Measurements from ENCODE around the gene MPDZ. TPM values are rescaled to one million over a fixed set of nuclear protein-coding genes. Genes with fewer than 3 reads are reported as not detected.
"Not testable (repeated sequence)": the region's sequence is repeated elsewhere in the genome, so short reads cannot be mapped to it uniquely, and the experiment has no call there.

The MPDZ gene
- total RNA-seq, 1 donor from 2014 or later: 28.8 TPM

- DNase-seq (ENCODE audit: low spot score): no peak
These were observed 14.7 kb downstream of the MPDZ start for GRCh38 chr9:13264788-13265187.

GRCh38 chr9:13263511-13263910 lies 16.0 kb downstream of the MPDZ start:
- no peak for DNase-seq (ENCODE audit: low spot score)

- DNase-seq (ENCODE audit: low spot score): no peak
These were observed 26.6 kb downstream of the MPDZ start for GRCh38 chr9:13252852-13253251.

- DNase-seq (ENCODE audit: low spot score): no peak
These were observed 35.3 kb downstream of the MPDZ start for GRCh38 chr9:13244181-13244580.

GRCh38 chr9:13241283-13241682 lies 38.2 kb downstream of the MPDZ start:
- no peak for DNase-seq (ENCODE audit: low spot score)

GRCh38 chr9:13239660-13240059 lies 39.8 kb downstream of the MPDZ start:
- no peak for DNase-seq (ENCODE audit: low spot score)

GRCh38 chr9:13239208-13239607 lies 40.3 kb downstream of the MPDZ start:
- DNase-seq (ENCODE audit: low spot score): no peak

- no peak for DNase-seq (ENCODE audit: low spot score)
These were observed 44.6 kb downstream of the MPDZ start for GRCh38 chr9:13234932-13235331.

GRCh38 chr9:13228431-13228830 lies 51.1 kb downstream of the MPDZ start:
- DNase-seq (ENCODE audit: low spot score): no peak

- DNase-seq (ENCODE audit: low spot score): no peak
These were observed 55.1 kb downstream of the MPDZ start for GRCh38 chr9:13224366-13224765.

- DNase-seq (ENCODE audit: low spot score): not testable (repeated sequence)
These were observed 56.8 kb downstream of the MPDZ start for GRCh38 chr9:13222733-13223132.

- DNase-seq (ENCODE audit: low spot score): no peak
These were observed 57.8 kb downstream of the MPDZ start for GRCh38 chr9:13221741-13222140.

- DNase-seq (ENCODE audit: low spot score): no peak
These were observed 58.7 kb downstream of the MPDZ start for GRCh38 chr9:13220837-13221236.

- no peak for DNase-seq (ENCODE audit: low spot score)
These were observed 63.5 kb downstream of the MPDZ start for GRCh38 chr9:13215791-13216554.

- DNase-seq (ENCODE audit: low spot score): no peak
These were observed 65.5 kb downstream of the MPDZ start for GRCh38 chr9:13213998-13214397.

- no peak for DNase-seq (ENCODE audit: low spot score)
These were observed 66.2 kb downstream of the MPDZ start for GRCh38 chr9:13213337-13213736.

- DNase-seq (ENCODE audit: low spot score): no peak
These were observed 69.2 kb downstream of the MPDZ start for GRCh38 chr9:13210306-13210705.

GRCh38 chr9:13209498-13209897 lies 70.0 kb downstream of the MPDZ start:
- DNase-seq (ENCODE audit: low spot score): no peak

- DNase-seq (ENCODE audit: low spot score): no peak
These were observed 73.7 kb downstream of the MPDZ start for GRCh38 chr9:13205824-13206223.

- DNase-seq (ENCODE audit: low spot score): no peak
These were observed 89.5 kb downstream of the MPDZ start for GRCh38 chr9:13190040-13190439.

GRCh38 chr9:13189362-13189761 lies 90.1 kb downstream of the MPDZ start:
- DNase-seq (ENCODE audit: low spot score): no peak

GRCh38 chr9:13186774-13187173 lies 92.7 kb downstream of the MPDZ start:
- DNase-seq (ENCODE audit: low spot score): no peak

GRCh38 chr9:13186091-13186490 lies 93.4 kb downstream of the MPDZ start:
- no peak for DNase-seq (ENCODE audit: low spot score)

- no peak for DNase-seq (ENCODE audit: low spot score)
These were observed 97.8 kb downstream of the MPDZ start for GRCh38 chr9:13181652-13182051.
